Chondrocyte (in vitro differentiated cells): Measurements from ENCODE around the gene CCDC154. TPM values are rescaled to one million over a fixed set of nuclear protein-coding genes. Genes with fewer than 3 reads are reported as not detected.

Experiments
- DNase-seq: peaks from one replicate; pipeline ENCODE4 v3.0.0; 2021; ENCODE audit warnings: mixed read lengths, low spot score
- H3K27ac Mint-ChIP-seq: one replicate; pipeline ENCODE4 v1.8.0; 2021; ENCODE audit warnings: mild to moderate bottlenecking, moderate library complexity, mixed read lengths; ENCODE audit not compliant: unreplicated experiment
- H3K27me3 Mint-ChIP-seq: 2 replicates; pipeline ENCODE4 v1.8.0; 2021; ENCODE audit warnings: low read depth, mixed read lengths
- H3K36me3 Mint-ChIP-seq: 2 replicates; pipeline ENCODE4 v1.8.0; 2021; ENCODE audit warnings: low read depth, mixed read lengths
- H3K4me1 Mint-ChIP-seq: 2 replicates; pipeline ENCODE4 v1.8.0; 2021; ENCODE audit warnings: low read depth, mild to moderate bottlenecking, mixed read lengths
- H3K4me3 Mint-ChIP-seq: one replicate; pipeline ENCODE4 v1.8.0; 2021; ENCODE audit warnings: mild to moderate bottlenecking, moderate library complexity, mixed read lengths; ENCODE audit not compliant: unreplicated experiment
- H3K9me3 Mint-ChIP-seq: 2 replicates; pipeline ENCODE4 v1.8.0; 2021; ENCODE audit warnings: low read depth, mixed read lengths
- CTCF ChIP-seq: fragments of 200-600 bp; sonication (generic); IDR thresholded peaks from 2 replicates; pipeline ENCODE4 v1.5.0; 2021; ENCODE audit warnings: antibody characterized with exemption, mild to moderate bottlenecking, moderate library complexity
- total RNA-seq: library from RNA; stranded (reverse); gene quantifications from 3 replicates; pipeline ENCODE4 v1.2.1, GENCODE V29; 2021

Gene CCDC154
- total RNA-seq, 1 donor from 2014 or later, result 1.3 TPM

- H3K4me1 Mint-ChIP-seq, result no peaks in the 10 kb centered on the region
- no peaks in the 10 kb centered on the region for H3K9me3 Mint-ChIP-seq
These were observed 6.8 kb downstream of the CCDC154 start for GRCh38 chr16:1437606-1438005.

GRCh38 chr16:1436731-1437355 lies 7.5 kb downstream of the CCDC154 start:
- no peak for TF ChIP-seq CTCF
- Mint-ChIP-seq H3K27me3 (peaks cover 4% of the 10 kb centered on the region), H3K4me3 (no peak overlapping the region), H3K9me3 (no peaks in the 10 kb centered on the region), H3K27ac (no peak overlapping the region), H3K36me3 (peaks cover 1% of the 10 kb centered on the region), H3K4me1 (no peaks in the 10 kb centered on the region)
- DNase-seq, result no peak

More at GRCh38 chr16:1437606-1438005, 6.8 kb downstream of the CCDC154 start:
- no peak for TF ChIP-seq CTCF
- Mint-ChIP-seq H3K36me3 (peaks cover 1% of the 10 kb centered on the region), H3K27me3 (no peaks in the 10 kb centered on the region), H3K27ac (no peak overlapping the region), H3K4me3 (no peak overlapping the region)
- DNase-seq, result no peak

- DNase-seq, result no peak
- no peak overlapping the region for H3K27ac Mint-ChIP-seq
These were observed 8.2 kb downstream of the CCDC154 start for GRCh38 chr16:1435921-1436697.

GRCh38 chr16:1434644-1435592 lies 9.4 kb downstream of the CCDC154 start:
- H3K9me3 Mint-ChIP-seq, result no peaks in the 10 kb centered on the region
- peaks cover 4% of the 10 kb centered on the region for H3K27me3 Mint-ChIP-seq
- no peak for TF ChIP-seq CTCF
- no peak for DNase-seq
- H3K27ac Mint-ChIP-seq, result no peak overlapping the region
- no peaks in the 10 kb centered on the region for H3K36me3 Mint-ChIP-seq
- no peak overlapping the region for H3K4me3 Mint-ChIP-seq
- no peaks in the 10 kb centered on the region for H3K4me1 Mint-ChIP-seq

More at GRCh38 chr16:1435921-1436697, 8.2 kb downstream of the CCDC154 start:
- H3K4me3 Mint-ChIP-seq, result no peak overlapping the region
- peaks cover 1% of the 10 kb centered on the region for H3K36me3 Mint-ChIP-seq
- H3K4me1 Mint-ChIP-seq, result no peaks in the 10 kb centered on the region
- no peaks in the 10 kb centered on the region for H3K9me3 Mint-ChIP-seq
- no peak for TF ChIP-seq CTCF
- peaks cover 4% of the 10 kb centered on the region for H3K27me3 Mint-ChIP-seq

- no peaks in the 10 kb centered on the region for H3K4me1 Mint-ChIP-seq
- H3K27ac Mint-ChIP-seq, result no peak overlapping the region
- no peak for TF ChIP-seq CTCF
These were observed 10.6 kb downstream of the CCDC154 start for GRCh38 chr16:1433756-1434155.

More at GRCh38 chr16:1433756-1434155, 10.6 kb downstream of the CCDC154 start:
- Mint-ChIP-seq H3K4me3 (no peak overlapping the region), H3K27me3 (peaks cover 4% of the 10 kb centered on the region), H3K36me3 (no peaks in the 10 kb centered on the region), H3K9me3 (no peaks in the 10 kb centered on the region)
- no peak for DNase-seq
